ENCODE measurements around the gene ABHD6.

DNA sequence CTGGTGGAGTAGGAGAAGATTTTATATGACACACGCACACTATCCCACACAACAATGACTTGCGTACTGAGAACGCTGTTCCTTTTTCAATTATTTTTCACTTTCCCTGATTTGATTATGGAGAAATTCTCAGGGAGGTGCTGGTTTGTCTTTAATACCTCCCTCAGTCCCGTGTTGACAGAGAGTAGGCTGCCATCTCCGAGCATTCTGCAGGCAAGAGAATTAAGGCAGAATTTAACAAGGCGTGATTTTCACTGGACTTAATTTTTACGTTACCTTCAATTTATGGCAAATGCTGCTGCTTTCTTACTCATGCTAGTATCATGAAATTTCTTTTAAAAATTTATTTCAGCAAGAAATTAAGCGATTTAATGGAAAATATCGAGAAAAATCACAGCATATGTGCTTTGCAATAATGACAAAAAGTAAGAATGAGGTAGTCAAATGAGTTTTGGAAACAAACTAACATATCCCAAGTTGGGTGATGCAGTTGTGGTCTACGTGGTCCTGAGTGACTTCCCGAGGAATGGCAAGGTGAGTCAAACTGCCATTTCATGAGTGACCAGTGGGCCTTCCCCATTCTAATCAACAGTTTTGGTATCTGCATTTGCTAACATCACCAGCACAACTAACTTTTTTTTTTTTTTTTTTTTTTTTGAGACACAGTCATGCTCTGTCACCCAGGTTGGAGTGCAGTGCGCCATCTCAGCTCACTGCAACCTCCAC, 43.7 kb upstream of the ABHD6 start:
- TF ChIP-seq, protein P1, sequence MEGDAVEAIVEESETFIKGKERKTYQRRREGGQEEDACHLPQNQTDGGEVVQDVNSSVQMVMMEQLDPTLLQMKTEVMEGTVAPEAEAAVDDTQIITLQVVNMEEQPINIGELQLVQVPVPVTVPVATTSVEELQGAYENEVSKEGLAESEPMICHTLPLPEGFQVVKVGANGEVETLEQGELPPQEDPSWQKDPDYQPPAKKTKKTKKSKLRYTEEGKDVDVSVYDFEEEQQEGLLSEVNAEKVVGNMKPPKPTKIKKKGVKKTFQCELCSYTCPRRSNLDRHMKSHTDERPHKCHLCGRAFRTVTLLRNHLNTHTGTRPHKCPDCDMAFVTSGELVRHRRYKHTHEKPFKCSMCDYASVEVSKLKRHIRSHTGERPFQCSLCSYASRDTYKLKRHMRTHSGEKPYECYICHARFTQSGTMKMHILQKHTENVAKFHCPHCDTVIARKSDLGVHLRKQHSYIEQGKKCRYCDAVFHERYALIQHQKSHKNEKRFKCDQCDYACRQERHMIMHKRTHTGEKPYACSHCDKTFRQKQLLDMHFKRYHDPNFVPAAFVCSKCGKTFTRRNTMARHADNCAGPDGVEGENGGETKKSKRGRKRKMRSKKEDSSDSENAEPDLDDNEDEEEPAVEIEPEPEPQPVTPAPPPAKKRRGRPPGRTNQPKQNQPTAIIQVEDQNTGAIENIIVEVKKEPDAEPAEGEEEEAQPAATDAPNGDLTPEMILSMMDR (IDR thresholded peaks at IDR 0.05) = no peak
- TF ChIP-seq EP300 (IDR thresholded peaks at IDR 0.05) (no peak), POLR2A (IDR thresholded peaks at IDR 0.05) (no peak)
